ENCODE data around the gene NRCAM.

The NRCAM gene

GRCh38 chr7:108423089-108423989 is 32.9 kb downstream of the NRCAM start:
- DNase-seq, result no peak

GRCh38 chr7:108421720-108422331 is 34.4 kb downstream of the NRCAM start:
- DNase-seq, result no peak

- DNase-seq, result no peak
Measured at GRCh38 chr7:108419961-108420908, 36.0 kb downstream of the NRCAM start.

GRCh38 chr7:108418946-108419345 is 37.3 kb downstream of the NRCAM start:
- DNase-seq, result no peak

- DNase-seq, result no peak
Measured at GRCh38 chr7:108417926-108418325, 38.3 kb downstream of the NRCAM start.

GRCh38 chr7:108417144-108417543 is 39.1 kb downstream of the NRCAM start:
- no peak for DNase-seq

- DNase-seq, result no peak
Measured at GRCh38 chr7:108415821-108416536, 40.3 kb downstream of the NRCAM start.

GRCh38 chr7:108415084-108415483 is 41.2 kb downstream of the NRCAM start:
- no peak for DNase-seq

GRCh38 chr7:108413782-108414492 is 42.3 kb downstream of the NRCAM start:
- no peak for DNase-seq

GRCh38 chr7:108413337-108413736 is 42.9 kb downstream of the NRCAM start:
- no peak for DNase-seq

- no peak for DNase-seq
Measured at GRCh38 chr7:108409146-108409545, 47.1 kb downstream of the NRCAM start.

- no peak for DNase-seq
Measured at GRCh38 chr7:108408296-108408991, 47.8 kb downstream of the NRCAM start.

GRCh38 chr7:108407676-108408075 is 48.6 kb downstream of the NRCAM start:
- DNase-seq, result no peak

GRCh38 chr7:108406222-108406890 is 49.9 kb downstream of the NRCAM start:
- no peak for DNase-seq

GRCh38 chr7:108404509-108405420 is 51.5 kb downstream of the NRCAM start:
- DNase-seq, result no peak

- DNase-seq, result no peak
Measured at GRCh38 chr7:108403597-108404217, 52.5 kb downstream of the NRCAM start.

- DNase-seq, result no peak
Measured at GRCh38 chr7:108402865-108403264, 53.4 kb downstream of the NRCAM start.

GRCh38 chr7:108396080-108396479 is 60.2 kb downstream of the NRCAM start:
- no peak for DNase-seq

- DNase-seq, result no peak
Measured at GRCh38 chr7:108395426-108395825, 60.8 kb downstream of the NRCAM start.
